NCI-H69 (cell line): ENCODE measurements around the gene IQCK.

ENCODE experiments used
- DNase-seq: peaks from one replicate; lab custom pipeline; 2025; lab: John Stamatoyannopoulos, UW

Gene IQCK

DNA sequence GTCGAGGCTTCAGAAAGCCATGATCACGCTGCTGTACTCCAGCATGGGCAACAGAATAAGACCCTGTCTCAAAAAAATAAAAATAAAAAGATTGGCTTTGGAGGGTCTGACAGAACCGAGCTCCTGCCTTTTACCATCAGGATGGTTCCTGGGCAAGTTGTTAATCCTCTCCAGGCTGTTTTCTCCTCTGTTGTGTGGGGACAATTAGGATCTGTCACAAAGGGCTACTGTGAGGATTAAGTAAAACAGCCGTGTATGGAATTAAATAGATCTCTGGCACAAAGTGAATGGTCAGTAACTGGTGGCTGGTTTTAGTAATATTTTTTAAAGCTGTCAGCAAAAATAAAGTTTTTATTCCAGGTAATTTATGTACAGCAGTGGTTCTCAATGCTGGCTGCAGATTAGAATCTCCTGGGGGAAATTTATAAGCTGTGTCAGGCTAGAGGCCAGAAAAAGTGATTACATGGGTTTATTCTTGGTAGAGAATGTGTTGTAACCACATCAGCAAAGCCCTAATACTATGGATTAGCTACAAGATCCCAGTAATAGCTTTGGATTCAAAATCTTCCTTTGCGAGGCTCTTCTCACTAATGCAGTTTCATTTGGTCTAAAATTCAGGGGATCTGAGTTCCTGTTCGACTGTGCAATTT, 119.4 kb downstream of the IQCK start:
- DNase-seq: no peak

DNA sequence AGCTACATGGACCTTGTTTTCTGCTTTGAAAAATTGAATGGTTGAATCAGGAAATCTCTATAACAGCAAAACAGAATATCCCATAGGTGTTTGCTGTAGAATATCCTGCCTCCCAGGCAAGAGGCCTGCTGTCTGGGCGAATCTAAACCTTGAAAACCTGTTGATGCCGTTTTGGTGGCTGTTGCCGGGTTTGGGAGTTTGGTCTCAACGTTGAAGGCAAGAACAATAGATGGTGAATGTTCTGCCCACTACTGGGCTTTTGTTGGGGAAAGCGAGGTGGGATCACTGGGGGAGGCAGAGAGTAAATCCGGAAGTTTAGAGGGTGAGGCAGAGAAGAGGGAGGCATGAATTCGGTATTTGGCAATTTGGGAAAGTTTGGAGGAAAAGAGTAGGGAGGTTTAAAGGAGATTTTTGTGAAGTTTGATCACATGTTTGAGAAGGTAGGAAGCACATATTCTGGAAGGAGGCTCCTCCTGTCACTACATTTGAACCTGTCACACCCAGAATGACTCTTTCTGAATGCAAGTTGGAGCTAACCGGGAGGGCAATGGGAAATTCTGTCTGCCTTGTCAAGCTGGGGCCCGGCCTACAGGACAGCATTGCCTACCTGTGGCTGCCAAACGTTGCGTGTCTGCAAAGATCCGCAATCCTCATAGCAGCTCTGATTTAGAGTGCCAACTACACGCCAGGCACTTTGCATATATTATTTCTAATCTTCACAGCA, 120.1 kb downstream of the IQCK start:
- DNase-seq: no peak

GRCh38 chr16:19840524-19841110, 122.5 kb downstream of the IQCK start:
- peak; percentile 98 for DNase-seq

DNA sequence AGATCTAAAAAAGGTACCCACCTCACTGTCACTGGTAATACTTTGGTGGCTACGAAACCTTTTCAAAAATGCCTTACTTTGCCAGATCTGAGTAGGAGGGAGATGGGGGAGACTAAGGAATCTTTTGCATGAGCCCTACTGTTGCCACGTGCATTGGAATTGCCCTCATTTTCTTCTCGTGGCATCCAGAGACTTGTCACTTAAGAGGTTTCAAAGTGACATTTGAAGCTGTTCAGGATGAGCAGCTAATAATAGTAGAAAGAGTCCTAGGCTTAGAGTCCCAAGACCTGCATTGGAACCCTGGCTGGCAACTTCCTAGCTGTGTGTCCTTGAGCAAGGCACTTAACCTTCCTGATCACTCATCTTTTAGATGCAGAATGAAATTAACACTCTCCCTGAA, 123.1 kb downstream of the IQCK start:
- peak; percentile 50 for DNase-seq

GRCh38 chr16:19842426-19843157, 124.5 kb downstream of the IQCK start:
- DNase-seq: peak; percentile 59

GRCh38 chr16:19843371-19843770, 125.3 kb downstream of the IQCK start:
- DNase-seq: peak; percentile 24

DNA sequence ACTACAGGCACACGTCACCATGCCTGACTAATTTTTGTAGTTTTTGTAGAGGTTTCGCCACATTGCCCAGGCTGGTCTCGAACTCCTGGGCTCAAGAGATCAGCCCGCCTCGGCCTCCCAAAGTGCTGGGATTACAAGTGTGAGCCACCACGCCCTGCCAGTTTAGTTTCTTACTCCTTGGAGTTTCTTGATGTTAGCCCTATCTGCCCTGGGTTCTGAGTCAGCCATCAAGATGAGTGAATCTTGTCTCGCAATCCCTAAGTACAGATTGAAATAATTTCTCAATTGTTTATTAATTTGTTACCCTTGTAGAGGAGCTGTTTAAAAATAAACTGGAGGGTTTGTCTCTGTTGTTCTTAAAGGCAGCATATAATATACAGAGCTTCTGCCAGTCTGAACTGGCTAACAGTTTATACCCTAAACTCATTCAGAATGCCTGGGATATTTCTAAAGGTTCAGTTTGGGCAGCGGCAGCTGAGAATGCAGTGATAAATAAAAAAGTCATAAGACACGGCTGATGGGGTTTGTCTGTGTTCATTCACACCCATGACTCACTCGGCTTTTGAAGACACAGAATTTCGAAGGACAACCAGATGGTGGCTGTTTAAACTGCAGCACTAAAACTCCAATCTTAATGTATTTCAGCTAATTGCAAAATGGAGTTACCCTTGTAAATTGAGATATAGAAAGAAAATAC, 127.0 kb downstream of the IQCK start:
- DNase-seq: peak; percentile 73

DNA sequence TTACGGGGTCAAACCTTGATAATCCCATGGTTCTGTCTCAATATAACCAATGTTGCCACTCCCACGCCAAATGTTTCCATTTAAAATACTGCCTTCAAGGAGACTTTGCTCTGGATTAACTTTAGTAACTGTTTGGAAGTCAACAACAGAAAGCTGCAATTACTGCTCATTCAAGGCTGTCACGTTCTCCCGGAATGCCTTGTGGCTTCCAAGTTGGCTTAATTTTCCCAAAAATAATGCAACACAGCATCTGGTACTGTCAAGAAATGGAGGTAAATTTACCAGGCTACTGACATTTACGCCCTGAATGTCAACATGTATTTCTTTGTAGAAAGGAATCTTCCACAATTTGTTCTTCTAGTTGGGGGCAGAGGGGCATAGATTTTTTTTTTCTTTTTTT, 128.4 kb downstream of the IQCK start:
- no peak for DNase-seq

DNA sequence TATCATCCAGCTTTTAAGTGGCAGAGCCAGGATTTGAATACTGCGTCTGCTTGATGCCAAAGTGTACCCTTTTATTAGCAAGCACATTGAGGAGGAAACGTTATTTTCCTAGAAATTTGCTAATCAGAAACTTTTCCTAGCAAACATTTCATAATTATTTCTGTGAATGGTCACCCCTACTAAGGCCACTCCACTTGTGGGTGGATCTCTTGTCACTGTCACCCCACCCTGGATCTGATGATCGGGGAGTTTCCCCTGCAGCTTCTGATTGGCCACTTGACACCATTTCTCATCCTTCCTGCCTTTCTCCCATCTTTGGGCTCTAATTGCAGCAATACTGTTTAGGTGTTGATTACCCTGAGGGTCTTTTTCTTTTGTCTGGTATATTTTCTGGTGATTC, 130.7 kb downstream of the IQCK start:
- DNase-seq: no peak

GRCh38 chr16:19850131-19850817, 132.2 kb downstream of the IQCK start:
- no peak for DNase-seq

DNA sequence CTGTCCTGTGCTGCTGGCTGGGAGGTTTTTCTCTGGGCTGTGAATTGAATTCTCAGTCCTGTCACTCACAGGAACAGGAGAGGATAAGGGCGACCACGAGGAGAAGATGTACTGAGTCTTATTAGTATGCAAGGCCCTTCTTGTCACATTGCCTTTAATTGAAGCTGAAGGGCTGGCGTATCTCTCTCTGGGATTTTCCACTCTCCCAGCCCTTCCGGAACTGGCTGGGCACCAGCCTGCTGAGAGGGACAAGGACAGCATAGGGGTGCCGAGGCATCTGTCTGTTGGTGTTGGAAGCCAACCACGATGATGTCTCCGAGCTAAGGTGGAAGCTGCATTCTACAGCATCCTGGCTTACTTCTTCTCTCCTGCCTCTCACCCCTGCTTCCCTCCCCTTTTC, 133.4 kb downstream of the IQCK start:
- DNase-seq: no peak

DNA sequence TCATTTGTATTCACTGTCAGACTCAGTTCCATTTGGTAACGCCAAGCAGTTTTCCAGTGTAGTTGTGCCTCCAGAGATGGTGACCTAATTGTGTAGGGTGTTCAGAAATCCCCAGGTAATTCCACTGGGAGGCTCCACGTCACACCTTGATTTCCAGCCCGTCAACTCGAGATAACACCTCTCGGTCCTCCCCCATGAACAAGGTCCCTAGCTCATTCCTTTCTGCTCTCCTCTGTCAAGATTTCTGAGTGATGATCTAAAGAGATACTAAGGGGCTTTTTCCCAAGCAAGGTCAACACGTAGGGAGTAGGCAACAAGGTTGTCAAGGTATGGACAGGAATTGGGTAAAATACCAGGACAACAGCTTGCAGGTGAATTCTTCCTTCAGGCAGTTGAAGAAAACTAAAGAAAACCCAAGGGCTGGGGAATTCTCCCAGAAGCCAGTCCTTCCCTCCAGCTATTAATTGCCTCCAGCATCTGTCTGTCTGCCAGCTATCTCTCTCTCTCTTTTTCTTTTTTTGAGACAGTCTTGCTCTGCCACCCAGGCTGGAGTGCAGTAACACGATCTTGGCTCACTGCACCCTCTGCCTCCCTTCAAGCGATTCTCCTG, 135.2 kb downstream of the IQCK start:
- DNase-seq: peak; percentile 48

- DNase-seq: peak; percentile 80
These were observed 135.9 kb downstream of the IQCK start for GRCh38 chr16:19853742-19854542.

- DNase-seq: peak; percentile 71
These were observed 136.4 kb downstream of the IQCK start for GRCh38 chr16:19854543-19854876.

DNA sequence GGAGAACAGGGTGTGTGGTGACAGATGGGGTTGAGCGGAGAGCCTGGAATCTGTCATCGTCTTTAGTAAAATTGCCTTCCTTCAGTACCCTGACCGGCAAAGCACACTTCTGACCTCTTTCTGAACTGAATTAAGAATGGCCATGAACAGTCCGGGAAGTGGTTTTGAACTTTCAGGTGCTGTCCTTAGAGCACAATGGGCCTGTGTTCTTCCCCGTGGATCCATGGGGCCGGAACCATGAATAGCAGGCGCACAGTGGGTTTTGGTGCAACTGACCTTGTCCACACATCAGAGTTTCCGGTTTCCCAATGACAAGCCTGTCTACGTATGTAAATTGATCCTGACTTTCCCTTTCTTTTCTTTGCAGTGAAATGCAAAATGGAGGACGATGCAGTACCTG, 138.0 kb downstream of the IQCK start:
- DNase-seq: no peak

- DNase-seq: peak; percentile 79
These were observed 139.7 kb downstream of the IQCK start for GRCh38 chr16:19857593-19858339.

DNA sequence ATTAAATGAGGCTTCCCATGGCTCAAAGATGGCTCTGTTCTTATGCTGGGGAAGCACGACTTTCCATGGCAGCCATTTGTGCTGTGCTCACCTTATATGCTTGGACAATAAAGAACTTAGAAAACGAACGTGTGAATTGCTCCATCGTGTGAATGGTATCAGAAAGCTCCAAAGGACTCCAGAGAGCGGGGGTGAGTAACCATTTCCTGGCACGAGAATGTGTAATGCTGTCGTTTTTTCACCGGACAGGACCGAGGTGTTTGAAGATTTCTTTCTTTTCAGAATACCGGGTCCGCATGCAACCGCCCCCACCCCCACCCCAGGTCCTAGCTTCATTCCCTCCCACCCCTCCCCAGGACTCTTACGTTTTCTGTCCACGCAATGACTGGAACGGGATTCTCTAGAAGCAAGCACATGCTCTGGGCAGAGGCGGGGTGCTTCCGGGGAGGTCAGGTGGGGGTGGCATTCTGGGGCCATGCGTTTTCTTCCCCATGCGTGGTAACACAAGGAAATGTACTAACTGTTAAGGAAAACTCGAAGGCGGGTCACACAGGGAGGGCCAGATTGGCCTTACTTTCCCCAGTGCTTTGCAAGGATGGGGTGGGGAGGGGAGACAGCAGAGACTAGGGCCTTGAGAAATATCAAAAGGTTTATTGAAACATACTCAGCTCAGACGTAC, 140.4 kb downstream of the IQCK start:
- no peak for DNase-seq

GRCh38 chr16:19859166-19859565, 141.1 kb downstream of the IQCK start:
- no peak for DNase-seq

GRCh38 chr16:19859603-19860002, 141.5 kb downstream of the IQCK start:
- DNase-seq: no peak
